Cardiac muscle cell (in vitro differentiated cells and primary cell): ENCODE data around the gene RNF208. TPM values are rescaled to one million over a fixed set of nuclear protein-coding genes. Genes with fewer than 3 reads are reported as not detected.

Source experiments
- DNase-seq, 2 donors: peaks; one replicate each; pipeline versions ENCODE4 v3.0.0 to v3.0.0-alpha.2; 2010 to 2017; ENCODE audit warnings: low read depth in 1 of 2, low spot score in 1 of 2
- H3K27ac ChIP-seq: fragments of 200-600 bp; sonication (generic); 2 replicates; pipeline ENCODE4 v1.5.1; 2016
- H3K27me3 ChIP-seq: fragments of 200-600 bp; sonication (generic); 2 replicates; pipeline ENCODE4 v1.6.0; 2016; ENCODE audit warnings: control low read depth
- H3K36me3 ChIP-seq: fragments of 200-600 bp; sonication (generic); 2 replicates; pipeline ENCODE4 v1.5.1; 2016; ENCODE audit warnings: control low read depth
- H3K4me1 ChIP-seq: fragments of 200-600 bp; sonication (generic); 2 replicates; pipeline ENCODE4 v1.8.1; 2017; ENCODE audit warnings: low read depth, mild to moderate bottlenecking, mixed run types
- H3K4me3 ChIP-seq: fragments of 200-600 bp; sonication (generic); 2 replicates; pipeline ENCODE4 v1.5.1; 2016; ENCODE audit warnings: mild to moderate bottlenecking
- H3K9me3 ChIP-seq: fragments of 200-600 bp; sonication (generic); 2 replicates; pipeline ENCODE4 v1.5.1; 2017; ENCODE audit warnings: low read depth, mild to moderate bottlenecking, control low read depth
- polyA plus RNA-seq: library from polyadenylated mRNA; unstranded; fragments of >200 nt; fragmentation: Nextera tagmentation; extraction: Ambion mirVana; gene quantifications from 2 replicates; pipeline ENCODE4 v1.2.1, GENCODE V29; 2016
- total RNA-seq: library from RNA; depleted of rRNA; stranded (reverse); fragments of >200 nt; gene quantifications from 2 replicates; pipeline ENCODE4 v1.2.3, GENCODE V29; 2016
- TF ChIP-seq, protein P1 (sequence below): IDR thresholded peaks from 2 replicates; pipeline ENCODE4 v1.5.1; 2012; ENCODE audit warnings: low read depth, mild to moderate bottlenecking, low read length

Gene RNF208
- total and polyA plus RNA-seq, 2 experiments from 2014 or later: 6.1 to 23.1 TPM

DNA sequence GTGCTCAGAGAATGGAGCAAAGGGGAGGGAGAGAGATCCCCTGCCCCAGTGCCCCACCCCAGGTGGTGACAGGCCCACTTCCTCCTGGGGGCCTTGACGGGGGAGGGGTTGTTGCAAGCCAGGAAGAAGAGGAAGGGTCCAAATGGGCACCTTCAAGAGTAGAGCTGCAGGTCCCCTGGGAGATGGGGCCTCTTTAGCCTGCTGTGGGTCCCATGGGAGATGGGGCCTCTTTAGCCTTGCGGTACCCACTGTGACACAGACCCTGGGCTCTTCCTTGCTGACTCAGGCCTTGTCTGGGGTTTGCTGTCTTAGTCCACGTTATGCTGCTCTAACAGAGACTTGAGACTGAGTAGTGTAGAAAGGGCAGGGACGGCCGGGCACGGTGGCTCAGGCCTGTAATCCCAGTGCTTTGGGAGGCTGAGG lies 45.9 kb upstream of the RNF208 start:
- H3K36me3 ChIP-seq: peaks cover 17% of the 10 kb centered on the region
- DNase-seq: no peak
- TF ChIP-seq, protein P1, sequence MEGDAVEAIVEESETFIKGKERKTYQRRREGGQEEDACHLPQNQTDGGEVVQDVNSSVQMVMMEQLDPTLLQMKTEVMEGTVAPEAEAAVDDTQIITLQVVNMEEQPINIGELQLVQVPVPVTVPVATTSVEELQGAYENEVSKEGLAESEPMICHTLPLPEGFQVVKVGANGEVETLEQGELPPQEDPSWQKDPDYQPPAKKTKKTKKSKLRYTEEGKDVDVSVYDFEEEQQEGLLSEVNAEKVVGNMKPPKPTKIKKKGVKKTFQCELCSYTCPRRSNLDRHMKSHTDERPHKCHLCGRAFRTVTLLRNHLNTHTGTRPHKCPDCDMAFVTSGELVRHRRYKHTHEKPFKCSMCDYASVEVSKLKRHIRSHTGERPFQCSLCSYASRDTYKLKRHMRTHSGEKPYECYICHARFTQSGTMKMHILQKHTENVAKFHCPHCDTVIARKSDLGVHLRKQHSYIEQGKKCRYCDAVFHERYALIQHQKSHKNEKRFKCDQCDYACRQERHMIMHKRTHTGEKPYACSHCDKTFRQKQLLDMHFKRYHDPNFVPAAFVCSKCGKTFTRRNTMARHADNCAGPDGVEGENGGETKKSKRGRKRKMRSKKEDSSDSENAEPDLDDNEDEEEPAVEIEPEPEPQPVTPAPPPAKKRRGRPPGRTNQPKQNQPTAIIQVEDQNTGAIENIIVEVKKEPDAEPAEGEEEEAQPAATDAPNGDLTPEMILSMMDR: no peak

DNA sequence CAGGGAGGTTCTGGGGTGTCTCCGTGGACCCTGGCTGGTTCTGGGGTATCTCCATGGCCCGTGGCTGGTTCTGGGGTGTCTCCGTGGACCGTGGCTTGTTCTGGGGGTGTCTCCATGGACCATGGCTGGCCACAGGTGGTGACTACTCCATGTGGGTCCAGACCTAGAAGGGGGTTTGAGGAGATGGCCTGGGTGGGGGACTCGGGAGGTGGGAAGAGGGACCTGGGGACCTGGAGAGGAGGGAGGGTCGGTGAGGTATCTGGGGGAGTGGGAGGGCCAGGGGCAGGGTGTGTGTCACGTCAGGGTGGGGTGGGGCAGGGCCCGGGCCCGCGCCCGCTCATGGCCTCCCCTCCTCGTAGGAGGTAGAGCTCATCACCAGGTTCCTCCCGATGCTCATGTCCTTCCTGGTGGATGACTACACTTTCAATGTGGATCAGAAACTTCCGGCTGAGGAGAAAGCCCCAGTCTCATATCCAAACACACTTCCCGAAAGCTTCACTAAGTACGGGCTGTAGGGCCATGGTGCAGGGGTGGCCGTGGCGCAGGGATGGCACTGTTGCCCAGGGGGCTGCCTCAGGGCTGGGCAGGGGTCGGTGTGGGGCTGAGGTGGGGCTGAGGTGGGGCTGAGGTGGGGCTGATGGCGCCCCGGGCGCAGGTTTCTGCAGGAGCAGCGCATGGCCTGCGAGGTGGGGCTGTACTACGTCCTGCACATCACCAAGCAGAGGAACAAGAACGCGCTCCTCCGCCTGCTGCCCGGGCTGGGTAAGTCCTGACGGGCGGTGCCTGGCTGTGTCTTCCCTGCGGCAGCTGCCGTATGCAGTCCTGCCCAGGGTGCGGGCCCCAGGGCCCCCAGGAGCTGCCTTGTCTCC lies 44.8 kb upstream of the RNF208 start:
- no peaks in the 10 kb centered on the region for H3K27me3 ChIP-seq
- peaks cover 14% of the 10 kb centered on the region for H3K36me3 ChIP-seq
- TF ChIP-seq, protein P1: no peak
- no peak for DNase-seq
- H3K4me3 ChIP-seq: no peak overlapping the region
- H3K4me1 ChIP-seq: no peaks in the 10 kb centered on the region
- H3K9me3 ChIP-seq: no peaks in the 10 kb centered on the region
- no peak overlapping the region for H3K27ac ChIP-seq

More for the DNA sequence above, 45.9 kb upstream of the RNF208 start:
- Histone ChIP-seq H3K27me3 (no peaks in the 10 kb centered on the region), H3K27ac (no peak overlapping the region), H3K4me1 (no peaks in the 10 kb centered on the region), H3K4me3 (no peak overlapping the region), H3K9me3 (no peaks in the 10 kb centered on the region)

DNA sequence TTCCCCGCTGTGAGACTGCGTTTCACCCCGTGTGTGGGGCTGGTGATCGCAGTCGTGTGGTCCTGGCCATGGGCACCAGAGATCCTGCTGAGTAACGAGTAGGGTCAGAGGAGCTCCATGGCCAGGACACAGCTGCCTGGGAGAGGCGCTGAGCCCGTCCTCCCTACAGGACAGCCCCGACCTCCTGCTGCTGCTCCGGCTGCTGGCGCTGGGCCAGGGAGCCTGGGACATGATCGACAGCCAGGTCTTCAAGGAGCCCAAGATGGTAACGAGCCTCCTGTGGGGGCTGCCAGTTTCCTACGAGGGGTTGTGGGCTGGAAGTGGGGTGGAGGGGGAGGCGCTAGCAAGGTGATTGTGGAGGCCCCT lies 44.1 kb upstream of the RNF208 start:
- Histone ChIP-seq H3K4me1 (no peaks in the 10 kb centered on the region), H3K4me3 (no peak overlapping the region), H3K27ac (no peak overlapping the region), H3K9me3 (no peaks in the 10 kb centered on the region), H3K27me3 (no peaks in the 10 kb centered on the region), H3K36me3 (peaks cover 14% of the 10 kb centered on the region)
- TF ChIP-seq, protein P1: no peak
- DNase-seq: no peak

DNA sequence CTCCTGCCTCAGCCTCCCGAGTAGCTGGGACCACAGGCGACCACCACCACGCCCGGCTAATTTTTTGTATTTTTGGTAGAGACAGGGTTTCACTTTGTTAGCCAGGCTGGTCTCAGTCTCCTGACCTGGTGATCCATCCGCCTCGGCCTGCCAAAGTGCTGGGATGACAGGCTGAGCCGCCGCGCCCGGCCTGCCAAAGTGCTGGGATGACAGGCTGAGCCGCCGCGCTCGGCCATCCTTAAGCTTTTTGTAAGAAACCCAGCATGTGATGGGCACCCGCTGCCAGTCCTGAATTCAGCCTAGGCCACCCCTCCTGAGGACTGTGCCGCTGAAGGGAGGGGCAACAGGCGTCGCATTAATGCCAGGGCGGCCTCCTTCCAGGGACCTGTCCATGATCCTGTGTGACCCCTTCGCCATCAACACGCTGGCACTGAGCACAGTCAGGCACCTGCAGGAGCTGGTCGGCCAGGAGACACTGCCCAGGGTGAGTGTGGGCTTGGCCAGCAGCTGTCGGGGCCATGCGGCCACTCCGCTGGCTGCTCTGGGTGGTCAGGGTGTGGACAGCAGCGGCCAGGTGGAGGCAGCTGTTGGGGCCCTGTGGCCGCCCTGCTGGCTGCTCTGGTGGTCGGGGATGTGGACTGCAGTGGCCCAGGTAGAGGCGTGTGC lies 43.6 kb upstream of the RNF208 start:
- TF ChIP-seq, protein P1: no peak
- Histone ChIP-seq H3K4me3 (no peak overlapping the region), H3K27ac (no peak overlapping the region), H3K36me3 (peaks cover 14% of the 10 kb centered on the region), H3K27me3 (no peaks in the 10 kb centered on the region), H3K9me3 (no peaks in the 10 kb centered on the region), H3K4me1 (no peaks in the 10 kb centered on the region)
- no peak for DNase-seq

DNA sequence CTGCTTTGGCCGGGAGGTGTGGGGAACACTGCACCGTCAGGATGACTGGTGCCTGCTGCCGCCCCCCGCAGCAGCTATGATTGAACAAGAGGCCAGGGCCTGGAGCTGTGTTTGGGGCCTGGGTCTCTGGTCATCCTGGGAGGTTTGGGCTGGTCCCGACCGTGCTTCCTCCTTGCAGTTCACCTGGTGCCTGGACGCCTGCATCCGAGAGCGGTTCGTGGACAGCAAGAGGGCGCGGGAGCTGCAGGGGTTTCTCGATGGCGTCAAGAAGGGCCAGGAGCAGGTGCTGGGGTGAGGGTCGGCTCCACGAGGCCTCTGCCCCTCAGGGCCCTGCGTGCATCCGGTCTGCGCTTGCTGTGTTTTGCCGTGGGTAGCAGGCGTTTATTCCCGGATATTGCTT lies 42.0 kb upstream of the RNF208 start:
- Histone ChIP-seq H3K27ac (no peak overlapping the region), H3K9me3 (no peaks in the 10 kb centered on the region), H3K36me3 (peaks cover 14% of the 10 kb centered on the region)

More for the DNA sequence above, 42.0 kb upstream of the RNF208 start:
- TF ChIP-seq, protein P1: no peak
- Histone ChIP-seq H3K27me3 (no peaks in the 10 kb centered on the region), H3K4me1 (no peaks in the 10 kb centered on the region), H3K4me3 (no peak overlapping the region)
- DNase-seq: no peak
